ENCODE results near the gene PBX4. TPM values are rescaled to one million over a fixed set of nuclear protein-coding genes. Genes with fewer than 3 reads are reported as not detected.

PBX4 gene
- total and polyA plus RNA-seq, 2 experiments from 2014 or later = 2.6 to 4.1 TPM

- no peak overlapping the region for H2AFZ ChIP-seq
- peaks cover 9% of the 10 kb centered on the region for H3K4me1 ChIP-seq (ENCODE audit: insufficient read depth)
- peaks cover 62% of the 10 kb centered on the region for H3K36me3 Mint-ChIP-seq (ENCODE audit: low read depth)
- H3K36me3 ChIP-seq (ENCODE audit: insufficient read depth) = peaks cover 22% of the 10 kb centered on the region; the same call in 1 of the 2 replicates
- TF ChIP-seq ZNF331 (CRISPR knock-in tag; IDR thresholded peaks at IDR 0.05; ENCODE audit: low read depth) = no peak
- no peak for TF ChIP-seq NANOG (IDR thresholded peaks at IDR 0.05; ENCODE audit: borderline replicate concordance)
- TF ChIP-seq EZH2 (IDR thresholded peaks at IDR 0.05; ENCODE audit: low read depth, unreplicated experiment) = no peak
- no peak for TF ChIP-seq ETS1 (IDR thresholded peaks at IDR 0.05)
- TF ChIP-seq REST (IDR thresholded peaks at IDR 0.05; ENCODE audit: unreplicated experiment) = no peak
- no peak for TF ChIP-seq JUNB (IDR thresholded peaks at IDR 0.05; ENCODE audit: unreplicated experiment)
- no peak for TF ChIP-seq ZNF114 (CRISPR knock-in tag; IDR thresholded peaks at IDR 0.05)
- no peak for TF ChIP-seq STAT1 (IDR thresholded peaks at IDR 0.05; ENCODE audit: unreplicated experiment)
- no peaks in the 10 kb centered on the region for H3K9me3 Mint-ChIP-seq
- peaks cover 10% of the 10 kb centered on the region for H3K27me3 Mint-ChIP-seq (ENCODE audit: insufficient read depth, low read depth, poor library complexity)
- H3K27me3 ChIP-seq (ENCODE audit: insufficient read depth) = no peaks in the 10 kb centered on the region
- H4K20me1 ChIP-seq (replicated peaks; ENCODE audit: insufficient read depth) = peaks cover 12% of the 10 kb centered on the region
- peaks cover 18% of the 10 kb centered on the region for H3K4me1 Mint-ChIP-seq
- H3K4me2 ChIP-seq = no peak overlapping the region
- H3K9me2 ChIP-seq (ENCODE audit: insufficient read depth) = no peaks in the 10 kb centered on the region
- no peak overlapping the region for H3K27ac ChIP-seq (ENCODE audit: low read depth)
- no peak overlapping the region for H3K4me3 ChIP-seq
- peaks cover 44% of the 10 kb centered on the region for H3K79me2 ChIP-seq (replicated peaks; ENCODE audit: insufficient read depth)
- peaks cover 12% of the 10 kb centered on the region; the same call in 1 of the 2 replicates for H3F3A ChIP-seq (replicated peaks; ENCODE audit: low read depth)
- no peak for DNase-seq (ENCODE audit: low spot score)
- peak overlapping the region; percentile 27; the same call in 1 of the 2 replicates for H3K27ac Mint-ChIP-seq
- no peak for ATAC-seq
- H3K4me3 Mint-ChIP-seq = no peak overlapping the region
Measured at GRCh38 chr19:19659646-19660245, 41.3 kb upstream of the PBX4 start.

GRCh38 chr19:19657397-19657783 lies 38.9 kb upstream of the PBX4 start:
- no peak overlapping the region for H3K4me3 Mint-ChIP-seq
- peaks cover 28% of the 10 kb centered on the region; the same call in 1 of the 2 replicates for H3K36me3 ChIP-seq (ENCODE audit: insufficient read depth)
- TF ChIP-seq EZH2 (IDR thresholded peaks at IDR 0.05; ENCODE audit: low read depth, unreplicated experiment) (no peak), CREB1 (CRISPR knock-in tag; IDR thresholded peaks at IDR 0.05; ENCODE audit: low read depth) (no peak), REST (IDR thresholded peaks at IDR 0.05; ENCODE audit: unreplicated experiment) (no peak), ZNF114 (CRISPR knock-in tag; IDR thresholded peaks at IDR 0.05) (no peak)

More at GRCh38 chr19:19657397-19657783, 38.9 kb upstream of the PBX4 start:
- Mint-ChIP-seq H3K27me3 (ENCODE audit: insufficient read depth, low read depth, poor library complexity) (peaks cover 10% of the 10 kb centered on the region), H3K9me3 (no peaks in the 10 kb centered on the region), H3K4me1 (peaks cover 13% of the 10 kb centered on the region), H3K27ac (no peak overlapping the region), H3K36me3 (ENCODE audit: low read depth) (peaks cover 77% of the 10 kb centered on the region)
- Histone ChIP-seq H4K20me1 (replicated peaks; ENCODE audit: insufficient read depth) (peaks cover 14% of the 10 kb centered on the region; the same call in 1 of the 2 replicates), H3F3A (replicated peaks; ENCODE audit: low read depth) (peaks cover 6% of the 10 kb centered on the region; the same call in 1 of the 2 replicates), H3K27me3 (ENCODE audit: insufficient read depth) (no peaks in the 10 kb centered on the region), H3K4me2 (no peak overlapping the region), H3K4me1 (ENCODE audit: insufficient read depth) (peaks cover 5% of the 10 kb centered on the region), H3K27ac (ENCODE audit: low read depth) (no peak overlapping the region), H3K9me2 (ENCODE audit: insufficient read depth) (no peaks in the 10 kb centered on the region), H3K4me3 (no peak overlapping the region), H2AFZ (no peak overlapping the region), H3K79me2 (replicated peaks; ENCODE audit: insufficient read depth) (peaks cover 34% of the 10 kb centered on the region)
- no peak for ATAC-seq
- DNase-seq (ENCODE audit: low spot score) = no peak

All from GM23338 (cell line).